Measurements from ENCODE around the gene NEK5. TPM values are rescaled to one million over a fixed set of nuclear protein-coding genes. Genes with fewer than 3 reads are reported as not detected.

Gene NEK5
- total and polyA plus RNA-seq, 2 experiments from 2014 or later = 0.19 TPM; not detected in 1

- no peak overlapping the region for H2AFZ ChIP-seq
- H3K36me3 ChIP-seq (ENCODE audit: low read depth) = peaks cover 5% of the 10 kb centered on the region; the same call in 1 of the 2 replicates
- no peaks in the 10 kb centered on the region for H4K20me1 ChIP-seq (ENCODE audit: insufficient read depth)
- no peaks in the 10 kb centered on the region for H3K79me2 ChIP-seq (ENCODE audit: insufficient read depth)
- no peaks in the 10 kb centered on the region for H3K27me3 ChIP-seq (replicated peaks; ENCODE audit: insufficient read depth)
- no peaks in the 10 kb centered on the region for H3K9me2 ChIP-seq (ENCODE audit: insufficient read depth)
- H3F3A ChIP-seq (ENCODE audit: insufficient read depth) = no peaks in the 10 kb centered on the region
- H3K4me1 ChIP-seq (ENCODE audit: insufficient read depth) = no peaks in the 10 kb centered on the region
- H3K4me2 ChIP-seq (ENCODE audit: unreplicated experiment) = no peak overlapping the region
- in situ Hi-C loops (cut with MboI) = loop anchor here (10.0 to 25.0 kb wide), 2 partner anchors 313 to 700 kb away; no protein-coding TSS in a partner anchor
- no peak for DNase-seq
- H3K9me3 ChIP-seq (ENCODE audit: low read depth) = no peaks in the 10 kb centered on the region
- H3K9ac ChIP-seq = no peak overlapping the region
- 96 to 98% methylated on average over 3 of the region's 3 CpGs for WGBS, 2 experiments (ENCODE audit: low coverage in 1 of 2, low lambda C conversion rate in 2 of 2, missing lambda C conversion rate in 2 of 2)
- no peak overlapping the region for H3K27ac ChIP-seq
- TF ChIP-seq EZH2phosphoT487 (IDR thresholded peaks at IDR 0.05; ENCODE audit: insufficient read depth, low read depth) (no peak), EZH2 (IDR thresholded peaks at IDR 0.05; ENCODE audit: insufficient read depth, poor library complexity, severe bottlenecking) (no peak)
- H3K4me3 ChIP-seq = no peak overlapping the region
These were observed 8.6 kb upstream of the NEK5 start for GRCh38 chr13:52137489-52137888.

- Histone ChIP-seq H4K20me1 (ENCODE audit: insufficient read depth) (no peaks in the 10 kb centered on the region), H3K4me3 (no peak overlapping the region), H3F3A (ENCODE audit: insufficient read depth) (no peaks in the 10 kb centered on the region), H3K9ac (no peak overlapping the region), H3K4me2 (ENCODE audit: unreplicated experiment) (no peak overlapping the region), H3K9me2 (ENCODE audit: insufficient read depth) (no peaks in the 10 kb centered on the region), H2AFZ (no peak overlapping the region), H3K27ac (no peak overlapping the region), H3K79me2 (ENCODE audit: insufficient read depth) (no peaks in the 10 kb centered on the region), H3K9me3 (ENCODE audit: low read depth) (no peaks in the 10 kb centered on the region), H3K36me3 (ENCODE audit: low read depth) (peaks cover 4% of the 10 kb centered on the region; the same call in 1 of the 2 replicates), H3K27me3 (replicated peaks; ENCODE audit: insufficient read depth) (no peaks in the 10 kb centered on the region), H3K4me1 (ENCODE audit: insufficient read depth) (no peaks in the 10 kb centered on the region)
- DNase-seq = no peak
- no peak for TF ChIP-seq EZH2phosphoT487 (IDR thresholded peaks at IDR 0.05; ENCODE audit: insufficient read depth, low read depth)
- no peak for TF ChIP-seq EZH2 (IDR thresholded peaks at IDR 0.05; ENCODE audit: insufficient read depth, poor library complexity, severe bottlenecking)
- in situ Hi-C loops (cut with MboI) = loop anchor here (10.0 to 25.0 kb wide), 2 partner anchors 312 to 699 kb away; no protein-coding TSS in a partner anchor
These were observed 7.9 kb upstream of the NEK5 start for GRCh38 chr13:52136763-52137162.

GRCh38 chr13:52130641-52131040, 1.8 kb upstream of the NEK5 start:
- no peak for TF ChIP-seq EZH2phosphoT487 (IDR thresholded peaks at IDR 0.05; ENCODE audit: insufficient read depth, low read depth)
- TF ChIP-seq EZH2 (IDR thresholded peaks at IDR 0.05; ENCODE audit: insufficient read depth, poor library complexity, severe bottlenecking) = no peak

GRCh38 chr13:52127783-52128702, 830 bp downstream of the NEK5 start:
- no peaks in the 10 kb centered on the region for H4K20me1 ChIP-seq (ENCODE audit: insufficient read depth)
- H3K9me3 ChIP-seq (ENCODE audit: low read depth) = no peaks in the 10 kb centered on the region
- peak; percentile 67 for DNase-seq
- no peaks in the 10 kb centered on the region; the same call in 1 of the 2 replicates for H3K27me3 ChIP-seq (replicated peaks; ENCODE audit: insufficient read depth)
- H3K4me2 ChIP-seq (ENCODE audit: unreplicated experiment) = peak overlapping the region; percentile 89
- no peaks in the 10 kb centered on the region for H3K9me2 ChIP-seq (ENCODE audit: insufficient read depth)
- 1 to 2% methylated on average over 31 to 33 of the region's 33 CpGs for WGBS, 2 experiments (ENCODE audit: low coverage in 1 of 2, low lambda C conversion rate in 2 of 2, missing lambda C conversion rate in 2 of 2)
- H3K36me3 ChIP-seq (ENCODE audit: low read depth) = 0 out of 2 replicates have a peak, but pooled peaks cover 5% of the 10 kb centered on the region
- no peaks in the 10 kb centered on the region; the same call in 1 of the 2 replicates for H3K4me1 ChIP-seq (ENCODE audit: insufficient read depth)
- peak overlapping the region; percentile 86 for H2AFZ ChIP-seq
- no peaks in the 10 kb centered on the region for H3K79me2 ChIP-seq (ENCODE audit: insufficient read depth)
- no peak overlapping the region for H3K27ac ChIP-seq
- H3F3A ChIP-seq (ENCODE audit: insufficient read depth) = 0 out of 2 replicates have a peak, but pooled peaks cover 4% of the 10 kb centered on the region
- TF ChIP-seq EZH2 (IDR thresholded peaks at IDR 0.05; ENCODE audit: insufficient read depth, poor library complexity, severe bottlenecking) (no peak), EZH2phosphoT487 (IDR thresholded peaks at IDR 0.05; ENCODE audit: insufficient read depth, low read depth) (no peak)
- H3K9ac ChIP-seq = peak overlapping the region; percentile 11; the same call in 1 of the 2 replicates
- in situ Hi-C loops (cut with MboI) = loop anchor here (10.0 to 25.0 kb wide), 3 partner anchors 123 to 691 kb away; no protein-coding TSS in a partner anchor
- peak overlapping the region; percentile 77 for H3K4me3 ChIP-seq

More at GRCh38 chr13:52130641-52131040, 1.8 kb upstream of the NEK5 start:
- Histone ChIP-seq H3K4me2 (ENCODE audit: unreplicated experiment) (no peak overlapping the region), H3K79me2 (ENCODE audit: insufficient read depth) (no peaks in the 10 kb centered on the region), H2AFZ (no peak overlapping the region), H3K9ac (no peak overlapping the region), H3K27ac (no peak overlapping the region), H4K20me1 (ENCODE audit: insufficient read depth) (no peaks in the 10 kb centered on the region), H3K27me3 (replicated peaks; ENCODE audit: insufficient read depth) (no peaks in the 10 kb centered on the region), H3K36me3 (ENCODE audit: low read depth) (peaks cover 8% of the 10 kb centered on the region; the same call in 1 of the 2 replicates), H3K9me2 (ENCODE audit: insufficient read depth) (no peaks in the 10 kb centered on the region), H3K4me1 (ENCODE audit: insufficient read depth) (no peaks in the 10 kb centered on the region; the same call in 1 of the 2 replicates), H3K4me3 (no peak overlapping the region), H3K9me3 (ENCODE audit: low read depth) (no peaks in the 10 kb centered on the region), H3F3A (ENCODE audit: insufficient read depth) (0 out of 2 replicates have a peak, but pooled peaks cover 4% of the 10 kb centered on the region)
- no peak for DNase-seq
- in situ Hi-C loops (cut with MboI) = loop anchor here (10.0 to 25.0 kb wide), 2 partner anchors 306 to 693 kb away; no protein-coding TSS in a partner anchor

All from GM23248 (cell line).